ENCODE measurements around the gene KDM3A.
A peak's percentile ranks its signal among the peaks of the same experiment; 100 is the strongest.
"Not testable (repeated sequence)": the region's sequence is repeated elsewhere in the genome, so short reads cannot be mapped to it uniquely, and the experiment has no call there.

Gene KDM3A

GRCh38 chr2:86491088-86491487, 49.9 kb downstream of the KDM3A start:
- Histone ChIP-seq H3K4me3 (no peak overlapping the region), H3K27ac (no peak overlapping the region), H3K36me3 (peaks cover 93 to 100% (median 99%) of the 10 kb centered on the region in 11 experiments), H3K4me1 (no peaks in the 10 kb centered on the region), H4K20me1 (peaks cover 0 to 88% (median 0%) of the 10 kb centered on the region in 11 experiments; a peak in 5 of 22 replicates), H3K27me3 (no peaks in the 10 kb centered on the region), H3K9ac (no peak overlapping the region), H3K9me3 (replicated peaks in 1 of 11) (0 out of 22 replicates have a peak, but pooled peaks cover 0 to 7% (median 0%) of the 10 kb centered on the region in 11 experiments), H3K4me2 (no peak overlapping the region)
- no peak for TF ChIP-seq Cebpa-rat (IDR thresholded peaks at IDR 0.05)

- no peak overlapping the region for H3K4me2 ChIP-seq
- H3K36me3 ChIP-seq, result peaks cover 92 to 100% (median 99%) of the 10 kb centered on the region in 11 experiments
- peaks cover 0 to 7% (median 4%) of the 10 kb centered on the region in 11 experiments; a peak in 3 of 22 replicates for H3K9me3 ChIP-seq (replicated peaks in 1 of 11)
- peaks cover 0 to 3% (median 0%) of the 10 kb centered on the region in 10 experiments; a peak in 1 of 20 replicates for H3K4me1 ChIP-seq
- TF ChIP-seq Cebpa-rat (IDR thresholded peaks at IDR 0.05), result no peak
- no peak overlapping the region for H3K27ac ChIP-seq
- peaks cover 0 to 84% (median 0%) of the 10 kb centered on the region in 11 experiments; a peak in 5 of 22 replicates for H4K20me1 ChIP-seq
- H3K9ac ChIP-seq, result no peak overlapping the region
- no peak overlapping the region for H3K4me3 ChIP-seq
- no peaks in the 10 kb centered on the region for H3K27me3 ChIP-seq
Measured at GRCh38 chr2:86492048-86492453, 50.9 kb downstream of the KDM3A start.

GRCh38 chr2:86496391-86496790, 55.2 kb downstream of the KDM3A start:
- not testable (repeated sequence) for H3K27ac ChIP-seq
- peaks cover 92 to 100% (median 99%) of the 10 kb centered on the region in 11 experiments for H3K36me3 ChIP-seq

DNA sequence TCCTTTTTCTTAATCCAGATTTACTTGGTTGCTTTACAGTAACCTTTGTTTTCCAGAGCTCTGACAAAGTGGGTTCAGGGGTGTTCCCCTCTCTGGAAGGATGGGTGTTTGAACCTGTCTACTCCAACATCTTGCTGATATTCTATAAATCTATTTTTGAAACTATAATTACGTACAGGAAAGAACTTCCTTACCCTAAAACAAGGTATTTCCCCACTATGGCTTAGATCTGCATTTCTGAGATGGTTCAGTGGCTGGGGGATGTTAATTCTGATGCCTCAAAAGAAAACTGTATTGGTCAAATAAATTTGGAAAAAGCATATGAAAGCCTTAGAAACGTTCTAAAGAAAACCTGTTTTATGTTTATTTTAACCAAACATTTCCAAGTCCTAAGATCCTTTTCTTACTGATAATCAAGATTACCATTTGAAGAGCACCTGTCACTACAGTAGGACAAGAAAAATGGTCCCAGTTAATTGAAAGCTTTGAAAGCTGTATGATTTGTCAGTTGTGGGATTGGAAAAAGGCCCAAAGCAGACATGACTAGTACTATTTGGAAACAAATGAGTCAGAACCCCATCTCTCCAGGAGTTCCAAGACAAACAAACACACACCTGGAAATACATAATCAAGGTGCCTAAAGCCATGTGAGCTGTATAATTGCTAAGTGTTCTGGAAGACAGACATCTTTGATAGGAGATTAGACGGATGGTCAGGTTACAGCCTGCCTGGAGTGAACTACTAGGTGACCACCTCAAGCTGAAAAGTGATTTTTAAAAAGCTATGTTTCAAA, 57.5 kb downstream of the KDM3A start:
- peaks cover 92 to 100% (median 98%) of the 10 kb centered on the region in 11 experiments for H3K36me3 ChIP-seq
- peaks cover 37 to 69% (median 58%) of the 10 kb centered on the region in 11 experiments for H3K9me3 ChIP-seq (replicated peaks in 1 of 11)
- no peak overlapping the region for H3K4me3 ChIP-seq
- H3K27ac ChIP-seq, result no peak overlapping the region
- H4K20me1 ChIP-seq, result peaks cover 0 to 35% (median 0%) of the 10 kb centered on the region in 11 experiments; a peak in 3 of 22 replicates
- no peaks in the 10 kb centered on the region for H3K27me3 ChIP-seq
- peaks cover 0 to 3% (median 0%) of the 10 kb centered on the region in 10 experiments; a peak in 1 of 20 replicates for H3K4me1 ChIP-seq
- H3K4me2 ChIP-seq, result no peak overlapping the region
- TF ChIP-seq Cebpa-rat (IDR thresholded peaks at IDR 0.05), result no peak
- no peak overlapping the region for H3K9ac ChIP-seq

More at GRCh38 chr2:86496391-86496790, 55.2 kb downstream of the KDM3A start:
- H3K9me3 ChIP-seq (replicated peaks in 1 of 11), result peaks cover 26 to 50% (median 46%) of the 10 kb centered on the region in 11 experiments
- H3K4me3 ChIP-seq, H3K9ac ChIP-seq, H3K4me2 ChIP-seq, H3K27me3 ChIP-seq, H3K4me1 ChIP-seq: not testable (repeated sequence)
- H4K20me1 ChIP-seq, result peaks cover 0 to 55% (median 0%) of the 10 kb centered on the region in 11 experiments; a peak in 3 of 22 replicates

DNA sequence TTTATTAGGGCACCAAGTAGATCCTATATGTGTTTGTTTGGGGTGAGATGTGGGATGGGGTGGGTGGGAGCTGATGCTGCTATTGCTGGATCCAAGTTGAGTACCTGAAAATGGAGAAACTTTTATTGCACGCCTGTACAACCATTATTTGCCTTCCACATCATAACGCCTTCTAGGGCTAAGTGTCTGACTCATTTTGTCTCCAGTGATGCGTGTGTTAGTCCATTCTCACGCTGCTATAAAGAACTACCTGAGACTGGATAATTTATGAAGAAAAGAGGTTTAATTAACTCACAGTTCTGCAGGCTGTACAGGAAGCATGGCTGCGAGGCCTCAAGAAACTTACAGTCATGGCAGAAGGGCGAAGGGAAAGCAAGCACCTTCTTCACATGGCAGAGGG, 58.2 kb downstream of the KDM3A start:
- no peaks in the 10 kb centered on the region for H3K27me3 ChIP-seq
- no peak for TF ChIP-seq Cebpa-rat (IDR thresholded peaks at IDR 0.05)
- peak overlapping the region in 2 of 10 experiments; percentile 18 to 21; a peak in 2 of 20 replicates for H3K4me3 ChIP-seq
- H3K9ac ChIP-seq, result no peak overlapping the region
- no peak overlapping the region for H3K27ac ChIP-seq
- H3K9me3 ChIP-seq (replicated peaks in 1 of 11), result peaks cover 37 to 71% (median 58%) of the 10 kb centered on the region in 11 experiments
- H4K20me1 ChIP-seq, result peaks cover 0 to 28% (median 0%) of the 10 kb centered on the region in 11 experiments; a peak in 3 of 22 replicates
- H3K36me3 ChIP-seq, result peaks cover 92 to 100% (median 98%) of the 10 kb centered on the region in 11 experiments
- H3K4me1 ChIP-seq, result peaks cover 0 to 3% (median 0%) of the 10 kb centered on the region in 10 experiments; a peak in 1 of 20 replicates
- no peak overlapping the region for H3K4me2 ChIP-seq

GRCh38 chr2:86500325-86501083, 59.3 kb downstream of the KDM3A start:
- Histone ChIP-seq H3K27me3 (no peaks in the 10 kb centered on the region), H4K20me1 (peaks cover 0 to 16% (median 0%) of the 10 kb centered on the region in 11 experiments; a peak in 3 of 22 replicates), H3K9ac (no peak overlapping the region), H3K27ac (no peak overlapping the region), H3K4me3 (peak overlapping the region in 7 of 10 experiments; percentile 3 to 41 (median 21); a peak in 4 of 20 replicates), H3K36me3 (peaks cover 96 to 100% (median 98%) of the 10 kb centered on the region in 11 experiments), H3K4me2 (no peak overlapping the region), H3K9me3 (replicated peaks in 1 of 11) (peaks cover 37 to 71% (median 60%) of the 10 kb centered on the region in 11 experiments), H3K4me1 (peaks cover 0 to 3% (median 0%) of the 10 kb centered on the region in 10 experiments; a peak in 1 of 20 replicates)
- no peak for TF ChIP-seq Cebpa-rat (IDR thresholded peaks at IDR 0.05)

GRCh38 chr2:86507600-86507999, 66.4 kb downstream of the KDM3A start:
- no peaks in the 10 kb centered on the region for H3K4me1 ChIP-seq
- peaks cover 0 to 14% (median 0%) of the 10 kb centered on the region in 11 experiments; a peak in 4 of 22 replicates for H4K20me1 ChIP-seq
- H3K9me3 ChIP-seq (replicated peaks in 1 of 11), result peaks cover 0 to 12% (median 1%) of the 10 kb centered on the region in 11 experiments; a peak in 8 of 22 replicates
- no peak overlapping the region for H3K27ac ChIP-seq
- H3K4me2 ChIP-seq, result no peak overlapping the region
- H3K9ac ChIP-seq, result no peak overlapping the region
- TF ChIP-seq Cebpa-rat (IDR thresholded peaks at IDR 0.05), result no peak
- no peaks in the 10 kb centered on the region for H3K27me3 ChIP-seq
- H3K36me3 ChIP-seq, result peaks cover 73 to 98% (median 86%) of the 10 kb centered on the region in 11 experiments
- no peak overlapping the region for H3K4me3 ChIP-seq

DNA sequence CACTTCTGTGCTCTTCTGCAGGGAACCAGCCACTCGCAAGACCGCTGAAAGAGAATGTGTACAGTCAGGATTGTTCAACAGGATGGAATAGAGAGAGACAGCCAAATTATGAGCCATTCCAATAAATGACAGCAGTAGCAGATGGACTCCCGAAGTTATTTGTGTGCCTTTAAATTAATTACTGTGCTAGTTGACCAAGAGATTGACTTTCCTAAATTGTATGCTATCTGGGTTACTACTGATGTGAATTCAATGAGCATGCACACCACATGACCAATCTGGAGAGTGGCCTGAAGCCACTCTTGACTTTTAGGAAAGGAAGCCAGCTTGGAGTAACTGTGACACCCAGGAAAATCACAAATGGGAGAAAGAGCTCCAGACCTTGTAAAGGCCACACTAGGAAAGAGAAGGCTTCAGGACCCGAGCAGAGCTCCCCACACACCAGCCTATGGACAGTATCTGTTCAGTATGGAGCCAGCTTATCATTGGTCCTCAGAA, 69.3 kb downstream of the KDM3A start:
- H3K27ac ChIP-seq, result no peak overlapping the region
- peaks cover 0 to 35% (median 0%) of the 10 kb centered on the region in 11 experiments; a peak in 4 of 22 replicates for H4K20me1 ChIP-seq
- H3K4me3 ChIP-seq, result no peak overlapping the region
- no peak overlapping the region for H3K4me2 ChIP-seq
- no peak for TF ChIP-seq Cebpa-rat (IDR thresholded peaks at IDR 0.05)
- H3K9ac ChIP-seq, result no peak overlapping the region
- peaks cover 48 to 96% (median 60%) of the 10 kb centered on the region in 11 experiments for H3K36me3 ChIP-seq
- H3K9me3 ChIP-seq (replicated peaks in 1 of 11), result no peaks in the 10 kb centered on the region
- H3K4me1 ChIP-seq, result no peaks in the 10 kb centered on the region
- no peaks in the 10 kb centered on the region for H3K27me3 ChIP-seq
